H1 (cell line): Measurements from ENCODE around the gene MITF. TPM values are rescaled to one million over a fixed set of nuclear protein-coding genes. Genes with fewer than 3 reads are reported as not detected.

Experiments used
- CEBPB ChIP-seq: IDR thresholded peaks from 2 replicates; pipeline ENCODE4 v1.6.1; 2012; ENCODE audit warnings: low read depth, low read length
- EZH2 ChIP-seq: fragments of 200-600 bp; sonication (generic); IDR thresholded peaks from 2 replicates; pipeline ENCODE4 v1.7.1; 2012; ENCODE audit warnings: low read depth, mild to moderate bottlenecking, moderate library complexity, low read length, inconsistent platforms; ENCODE audit not compliant: severe bottlenecking
- JUN ChIP-seq: IDR thresholded peaks from 2 replicates; pipeline ENCODE4 v1.6.1; 2011; ENCODE audit warnings: low read depth, mild to moderate bottlenecking, improper control_type of control experiment, low read length
- POLR2AphosphoS5 ChIP-seq: IDR thresholded peaks from 2 replicates; pipeline ENCODE4 v1.6.1; 2011; ENCODE audit warnings: low read depth, low read length
- SP4 ChIP-seq: IDR thresholded peaks from 2 replicates; pipeline ENCODE4 v1.6.1; 2012; ENCODE audit warnings: low read length, inconsistent platforms
- polyA plus RNA-seq, 7 experiments: library from polyadenylated mRNA; depleted of rRNA in 3 of 7; stranded (reverse) in 5 of 7; unstranded in 2 of 7; fragments of >200 nt in 5 of 7; fragments of 200-250 nt in 2 of 7; gene quantifications; 1 replicate in 5 of 7; 2 replicates in 1 of 7; 4 replicates in 1 of 7; pipeline versions ENCODE4 v1.2.1 to v1.2.3, GENCODE V29; 2011 to 2013; ENCODE audit warnings: missing spikeins in 2 of 7, mixed read lengths in 2 of 7
- total RNA-seq: library from RNA; stranded (reverse); fragmentation: NEBNext Ultra II Directional; extraction: Animal tissue kit (Norgen Biotek cat#: 25700); gene quantifications from 2 replicates; pipeline ENCODE4 v1.2.1, GENCODE V29; 2021
- TF ChIP-seq, protein P1 (sequence below): IDR thresholded peaks from 2 replicates; pipeline ENCODE4 v1.6.1; 2011; ENCODE audit warnings: low read length, improper control_type of control experiment

Gene MITF
- total and polyA plus RNA-seq, 2 of the 8 experiments (the other 6 are each of a cell fraction or from before 2014, with no cell fraction given), result 0.53 to 1.4 TPM

DNA sequence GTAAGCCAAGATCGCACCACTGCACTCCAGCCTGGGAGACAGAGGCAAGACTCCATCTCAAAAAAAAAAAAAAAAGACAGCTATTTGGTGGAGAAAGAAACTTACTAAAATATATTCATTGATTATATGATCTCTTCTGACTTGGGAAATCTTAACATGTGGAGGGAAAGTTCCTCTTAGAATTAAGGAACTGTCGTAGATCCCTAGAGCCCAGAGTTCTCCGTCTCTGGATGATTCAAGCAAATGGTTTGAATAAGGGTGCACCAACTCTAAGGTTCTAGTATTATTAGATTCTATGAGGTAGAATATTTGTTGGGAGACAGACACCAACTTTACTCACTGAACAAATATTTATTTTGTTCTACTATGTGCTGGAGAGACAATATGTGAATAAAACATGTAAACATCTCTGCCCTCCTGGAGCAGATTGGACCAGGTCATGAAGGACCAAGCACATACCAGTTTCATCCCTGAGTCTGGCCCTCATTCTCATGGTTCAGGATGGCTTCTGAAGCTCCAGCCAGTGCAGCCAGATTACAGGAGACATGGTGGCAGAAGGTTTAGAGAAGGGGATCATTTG is 129.7 kb downstream of the MITF start (continued):
- TF ChIP-seq SP4 (no peak), EZH2 (no peak), JUN (no peak), POLR2AphosphoS5 (no peak), CEBPB (no peak)
- TF ChIP-seq, protein P1, sequence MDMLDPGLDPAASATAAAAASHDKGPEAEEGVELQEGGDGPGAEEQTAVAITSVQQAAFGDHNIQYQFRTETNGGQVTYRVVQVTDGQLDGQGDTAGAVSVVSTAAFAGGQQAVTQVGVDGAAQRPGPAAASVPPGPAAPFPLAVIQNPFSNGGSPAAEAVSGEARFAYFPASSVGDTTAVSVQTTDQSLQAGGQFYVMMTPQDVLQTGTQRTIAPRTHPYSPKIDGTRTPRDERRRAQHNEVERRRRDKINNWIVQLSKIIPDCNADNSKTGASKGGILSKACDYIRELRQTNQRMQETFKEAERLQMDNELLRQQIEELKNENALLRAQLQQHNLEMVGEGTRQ, result no peak
